KBM-7 (cell line): ENCODE measurements around the gene AFMID.
A peak's percentile ranks its signal among the peaks of the same experiment; 100 is the strongest.
"Not testable (repeated sequence)": the region's sequence is repeated elsewhere in the genome, so short reads cannot be mapped to it uniquely, and the experiment has no call there.

Source experiments
- DNase-seq: peaks from one replicate; pipeline ENCODE4 v3.0.0-alpha.2; 2015
- in situ Hi-C: fragments of 300-500 bp; cut with MboI; formaldehyde crosslinking; loops from 2 replicates; pipeline ENCODE4 v1.14.3; 2020; ENCODE audit warnings: low sequenced_read_pairs, low pct_unique_long_range_greater_than_20kb, mixed read lengths

Gene AFMID

DNA sequence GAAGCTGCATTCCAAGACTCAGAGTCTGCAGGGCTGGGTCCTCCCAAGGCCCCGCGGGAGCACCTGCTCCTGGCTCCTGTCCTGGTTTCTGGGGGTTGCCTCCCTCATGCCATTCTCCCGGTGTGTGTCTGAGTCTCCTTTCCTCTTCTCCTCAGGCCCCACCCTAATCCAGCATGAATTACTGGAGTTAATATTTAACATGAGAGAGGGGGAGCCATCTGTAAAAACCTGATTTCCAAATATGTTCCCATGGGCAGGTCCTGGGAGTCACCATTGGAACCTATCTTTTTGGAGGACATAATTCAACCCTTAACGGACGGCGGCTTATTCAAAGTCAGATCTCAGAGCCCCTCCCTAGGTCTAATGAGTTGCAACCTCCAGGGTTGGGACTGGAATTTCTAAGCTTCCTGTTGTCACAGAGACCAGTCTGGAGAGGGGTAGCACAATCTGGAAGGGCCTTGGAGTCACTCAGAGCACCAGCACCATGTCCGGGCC lies 35.6 kb upstream of the AFMID start:
- no peak for DNase-seq
- in situ Hi-C loops, result no loop called here

DNA sequence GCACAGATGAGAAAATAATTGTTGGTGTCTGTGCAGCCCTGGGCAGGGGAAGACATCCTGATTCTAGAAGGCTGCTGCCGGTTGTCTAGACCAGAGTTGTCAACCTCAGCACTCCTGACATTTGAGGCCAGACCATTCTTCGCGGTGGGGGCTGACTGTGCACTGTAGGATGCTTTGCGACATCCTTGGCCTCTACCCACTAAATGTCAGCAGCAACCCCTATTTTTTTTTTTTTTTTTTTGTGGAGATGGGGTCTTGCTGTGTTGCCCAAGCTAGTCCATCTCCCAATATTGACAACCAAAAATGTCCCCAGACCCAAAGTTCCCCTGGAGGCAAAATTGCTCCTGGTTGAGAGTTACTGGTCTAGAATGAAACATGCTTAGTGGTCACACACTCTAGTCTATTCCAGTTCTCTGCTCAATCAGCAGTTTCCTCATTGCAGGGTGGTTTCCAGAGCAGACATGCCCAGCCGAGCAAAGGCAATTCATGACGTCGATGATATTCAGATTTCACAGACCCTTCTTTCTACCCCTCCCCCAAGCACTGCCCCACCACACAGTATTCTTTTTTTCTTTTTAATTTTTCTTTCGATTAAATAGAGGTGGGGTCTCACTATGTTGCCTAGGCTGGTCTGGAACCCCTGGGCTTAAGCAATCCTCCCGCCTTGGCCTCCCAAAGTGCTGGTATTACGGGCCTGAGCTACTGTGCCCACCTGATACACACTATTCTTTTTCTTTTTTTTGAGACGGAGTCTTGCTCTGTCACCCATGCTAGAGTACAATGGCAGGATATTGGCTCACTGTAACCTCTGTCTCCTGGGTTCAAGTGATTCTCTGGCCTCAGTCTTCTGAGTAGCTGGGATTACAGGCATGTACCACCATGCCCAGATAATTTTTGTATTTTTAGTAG lies 32.0 kb upstream of the AFMID start:
- peak; percentile 77 for DNase-seq
- in situ Hi-C loops, result no loop called here

DNA sequence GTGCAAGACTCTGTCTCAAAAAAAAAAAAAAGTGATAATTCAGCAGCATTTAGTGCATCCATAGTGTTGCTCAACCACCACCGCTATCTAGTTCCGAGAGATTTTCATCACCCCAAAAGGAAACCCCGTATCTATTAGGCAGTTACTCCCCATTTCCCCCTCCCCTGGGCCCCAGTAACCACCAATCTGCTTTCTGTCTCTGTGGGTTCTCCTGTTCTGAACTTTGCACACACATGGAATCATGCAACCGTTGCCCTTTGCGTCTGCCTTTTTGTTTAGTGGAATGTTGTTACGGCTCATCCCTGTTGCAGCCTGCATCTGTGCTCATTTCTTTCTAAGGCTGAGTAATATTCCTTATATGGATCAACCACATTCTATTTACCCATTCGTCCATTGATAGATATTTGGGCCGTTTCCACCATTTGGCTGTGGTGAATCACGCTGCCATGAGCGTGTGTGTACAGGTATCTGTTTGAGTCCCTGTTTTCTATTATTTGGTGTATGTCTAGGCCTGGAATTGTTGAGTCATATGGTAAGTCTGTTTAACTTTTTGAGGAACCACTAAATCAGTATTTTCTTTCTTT lies 27.5 kb upstream of the AFMID start:
- in situ Hi-C loops, result no loop called here
- DNase-seq, result no peak

DNA sequence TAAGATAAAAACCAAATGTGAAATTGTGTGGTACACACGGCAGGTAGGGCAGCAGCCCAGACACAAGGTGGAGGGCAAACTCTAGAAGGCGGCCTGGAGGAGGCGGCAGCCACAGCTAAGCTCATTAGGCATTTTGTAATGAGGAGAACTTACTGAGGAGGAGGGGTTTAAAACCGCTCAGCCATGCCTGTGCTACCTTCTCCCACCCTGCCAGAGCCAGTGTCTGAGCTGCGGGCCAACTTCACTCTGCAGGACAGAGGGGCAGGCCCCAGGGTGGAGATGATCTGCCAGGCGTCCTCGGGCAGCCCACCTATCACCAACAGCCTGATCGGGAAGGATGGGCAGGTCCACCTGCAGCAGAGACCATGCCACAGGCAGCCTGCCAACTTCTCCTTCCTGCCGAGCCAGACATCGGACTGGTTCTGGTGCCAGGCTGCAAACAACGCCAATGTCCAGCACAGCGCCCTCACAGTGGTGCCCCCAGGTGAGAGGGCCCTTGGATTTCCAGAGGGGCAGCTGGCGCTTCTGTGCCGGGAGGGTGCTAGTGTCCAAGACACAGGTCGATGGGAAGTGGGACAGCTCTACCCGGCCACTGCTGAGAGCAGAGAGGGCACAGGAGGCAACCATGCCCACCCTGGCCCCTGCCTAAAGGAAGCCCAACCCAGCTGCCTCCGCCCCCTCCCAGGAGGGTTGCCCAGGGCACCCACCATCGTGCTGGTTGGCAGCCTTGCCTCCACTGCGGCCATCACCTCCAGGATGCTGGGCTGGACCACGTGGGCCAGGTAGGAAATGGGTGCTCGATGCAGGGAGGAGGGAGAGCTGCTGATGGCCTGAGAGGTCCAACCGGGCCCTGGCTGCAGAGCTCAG lies 23.0 kb upstream of the AFMID start:
- in situ Hi-C loops, result no loop called here
- no peak for DNase-seq

DNA sequence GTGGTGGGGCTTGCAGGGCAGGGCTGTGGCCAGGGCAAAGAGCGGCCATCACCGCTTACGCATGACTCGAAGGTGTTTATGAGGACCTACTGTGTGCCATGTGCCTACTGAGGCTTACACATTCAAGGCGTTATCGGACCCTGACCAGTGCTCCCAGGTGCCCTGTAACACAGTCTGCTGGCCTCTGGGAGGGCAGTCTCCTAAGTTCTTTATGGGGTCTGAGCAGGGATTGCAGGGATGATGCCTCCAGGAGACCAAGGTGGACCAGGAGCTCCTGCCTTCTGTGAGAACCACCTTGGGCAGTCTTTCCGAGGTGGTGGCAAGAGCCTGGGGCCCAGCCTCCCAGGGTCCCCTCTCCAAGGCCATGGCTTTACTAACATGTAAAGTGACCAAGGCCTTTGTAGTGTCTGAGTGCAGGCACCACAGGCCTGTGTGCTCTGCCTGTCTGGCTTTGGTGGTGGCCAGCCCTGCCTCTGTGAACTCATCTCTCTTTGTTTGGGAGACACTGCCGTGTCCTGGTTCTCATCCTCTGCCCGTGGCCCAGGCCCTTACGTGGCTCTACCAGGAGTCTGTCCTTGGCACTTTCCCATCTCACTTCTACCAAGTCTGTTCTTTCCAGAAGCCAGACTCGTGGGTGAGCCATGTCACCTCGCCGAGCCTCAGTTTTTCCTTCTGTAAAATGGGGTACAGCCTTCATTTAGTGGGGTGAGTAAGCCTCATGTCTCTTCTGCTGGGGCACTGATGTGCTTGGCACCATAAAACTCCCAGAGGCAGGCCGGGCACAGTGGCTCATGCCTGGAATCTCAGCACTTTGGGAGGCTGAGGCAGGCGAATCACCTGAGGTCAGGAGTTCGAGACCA lies 22.2 kb upstream of the AFMID start:
- DNase-seq, result no peak
- in situ Hi-C loops, result no loop called here

DNA sequence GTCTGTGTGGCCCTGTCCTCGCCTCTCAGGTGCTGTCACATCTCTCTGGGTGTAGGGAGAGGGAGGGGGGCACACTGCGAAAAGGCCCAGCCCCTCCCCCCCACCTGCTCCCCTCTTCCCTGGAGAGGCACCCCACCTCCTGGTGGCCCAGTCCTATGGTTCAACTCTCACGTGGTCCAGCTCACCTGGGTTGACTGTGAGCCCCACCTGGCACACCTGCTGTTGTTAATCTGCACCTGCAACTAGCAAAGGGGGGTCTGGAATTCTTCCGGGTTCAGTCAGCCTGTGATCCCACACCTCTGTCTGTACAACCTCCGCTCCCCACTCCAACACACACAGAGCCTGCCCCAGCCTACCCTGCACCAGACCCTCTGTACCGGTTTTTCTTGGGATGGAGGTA lies 20.7 kb upstream of the AFMID start:
- in situ Hi-C loops, result no loop called here
- no peak for DNase-seq

DNA sequence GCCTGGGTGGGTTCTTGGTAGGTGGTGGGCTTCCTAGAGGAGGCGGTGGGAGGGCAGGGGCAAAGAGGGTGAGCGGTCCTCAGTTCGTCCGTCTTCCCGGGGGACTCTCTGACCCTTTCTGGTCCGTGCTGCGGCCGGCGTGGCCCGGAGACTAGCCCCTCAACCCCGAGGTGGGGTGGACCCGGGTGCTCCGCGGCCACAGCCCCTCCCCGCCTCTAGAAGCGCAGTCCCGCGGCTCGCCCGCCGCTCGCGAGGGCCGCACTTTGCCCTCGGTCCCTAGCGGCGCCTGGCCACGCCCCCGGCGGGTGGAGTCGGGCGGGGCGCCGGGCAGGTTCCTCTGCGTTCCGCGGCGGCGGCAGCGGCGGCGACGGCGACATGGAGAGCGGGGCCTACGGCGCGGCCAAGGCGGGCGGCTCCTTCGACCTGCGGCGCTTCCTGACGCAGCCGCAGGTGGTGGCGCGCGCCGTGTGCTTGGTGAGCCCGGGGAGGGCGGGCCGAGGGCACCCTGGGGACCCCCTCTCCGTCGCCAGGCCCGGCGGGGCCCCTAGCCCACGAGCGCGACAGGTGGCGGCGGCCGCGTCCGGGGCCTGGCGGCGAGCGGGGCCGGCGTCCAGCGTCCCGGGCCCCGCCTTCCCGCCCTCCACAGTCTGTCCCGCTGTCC lies 18.8 kb upstream of the AFMID start, which contains the start of gene SYNGR2:
Gene SYNGR2 (plus strand): TSS at position 340 of the 661 bp plus-strand sequence. CDS start 36 bp downstream, at position 376.
- peak; percentile 78 for DNase-seq
- in situ Hi-C loops, result no loop called here

DNA sequence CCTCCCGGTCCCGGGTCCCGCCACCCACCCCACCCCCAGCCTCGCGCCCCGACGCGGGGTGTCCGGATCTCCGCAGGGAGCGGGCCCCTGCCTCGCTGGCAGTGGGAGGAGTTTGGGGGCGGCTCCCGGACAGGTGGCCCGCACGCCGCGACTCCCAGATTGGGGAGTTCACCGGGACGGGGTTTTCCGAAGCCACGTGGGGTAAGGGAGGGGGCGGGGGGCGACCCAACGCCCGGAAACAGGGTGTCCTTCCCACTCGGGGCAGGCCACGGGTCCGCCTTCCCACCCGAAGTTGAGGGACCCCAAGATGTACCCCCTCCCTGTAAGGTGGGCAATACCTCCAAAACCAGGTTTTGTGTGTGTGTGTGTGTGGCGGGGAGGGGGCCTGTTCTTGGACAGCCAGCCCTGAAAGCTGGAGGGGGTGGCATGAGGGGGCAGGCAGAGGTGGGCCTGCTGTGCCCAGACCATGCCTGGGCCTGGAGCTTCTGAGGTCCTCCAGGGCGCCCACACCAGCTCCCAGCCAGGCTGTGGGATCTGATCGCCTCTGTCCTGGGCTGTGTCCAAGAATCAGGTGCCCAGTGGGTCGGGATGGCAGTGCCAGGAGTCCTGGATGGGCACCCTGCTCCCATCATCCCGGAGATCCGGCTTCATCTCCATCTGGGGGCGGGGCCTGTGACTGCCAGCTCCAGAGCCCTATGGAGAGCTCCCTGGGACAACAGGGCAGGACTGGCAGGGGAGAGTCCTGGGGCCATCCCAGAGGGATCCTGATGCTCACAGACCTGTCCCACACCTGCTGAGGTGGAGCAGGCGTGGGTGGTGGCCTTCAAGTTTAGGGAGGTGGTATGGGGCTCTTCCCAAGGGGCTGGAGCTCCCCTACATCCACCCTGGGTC lies 18.0 kb upstream of the AFMID start:
- in situ Hi-C loops, result no loop called here
- DNase-seq, result no peak

DNA sequence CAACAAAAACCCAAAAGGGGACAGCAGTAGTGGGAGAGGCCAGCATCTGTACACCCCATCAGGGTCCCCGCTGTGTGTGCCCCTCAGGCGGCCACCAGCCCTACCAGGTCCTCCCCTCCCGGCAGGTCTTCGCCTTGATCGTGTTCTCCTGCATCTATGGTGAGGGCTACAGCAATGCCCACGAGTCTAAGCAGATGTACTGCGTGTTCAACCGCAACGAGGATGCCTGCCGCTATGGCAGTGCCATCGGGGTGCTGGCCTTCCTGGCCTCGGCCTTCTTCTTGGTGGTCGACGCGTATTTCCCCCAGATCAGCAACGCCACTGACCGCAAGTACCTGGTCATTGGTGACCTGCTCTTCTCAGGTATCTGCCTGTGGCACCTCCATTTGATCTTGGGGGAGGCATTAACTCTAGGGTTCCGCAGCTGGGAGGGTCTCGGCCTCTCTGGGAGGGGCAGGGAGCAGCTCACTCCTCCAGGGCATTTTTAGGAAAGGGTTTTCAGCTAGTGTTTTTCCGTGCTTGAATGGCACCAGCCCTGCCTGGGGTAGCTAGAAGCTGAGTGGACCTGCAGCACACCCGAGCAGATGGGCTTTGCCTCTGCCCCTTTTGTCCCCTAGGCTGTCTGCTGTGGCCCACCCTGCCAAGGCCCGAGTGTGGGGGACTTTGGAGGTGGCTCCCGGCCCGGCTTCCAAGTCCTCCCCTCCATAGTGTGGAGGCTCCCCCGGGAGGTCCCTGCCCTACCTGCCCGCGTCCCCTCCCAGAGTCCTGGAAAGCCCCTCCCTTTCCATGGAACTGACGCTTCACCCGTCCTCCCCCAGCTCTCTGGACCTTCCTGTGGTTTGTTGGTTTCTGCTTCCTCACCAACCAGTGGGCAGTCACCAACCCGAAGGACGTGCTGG lies 16.2 kb upstream of the AFMID start:
- no peak for DNase-seq
- in situ Hi-C loops, result no loop called here

DNA sequence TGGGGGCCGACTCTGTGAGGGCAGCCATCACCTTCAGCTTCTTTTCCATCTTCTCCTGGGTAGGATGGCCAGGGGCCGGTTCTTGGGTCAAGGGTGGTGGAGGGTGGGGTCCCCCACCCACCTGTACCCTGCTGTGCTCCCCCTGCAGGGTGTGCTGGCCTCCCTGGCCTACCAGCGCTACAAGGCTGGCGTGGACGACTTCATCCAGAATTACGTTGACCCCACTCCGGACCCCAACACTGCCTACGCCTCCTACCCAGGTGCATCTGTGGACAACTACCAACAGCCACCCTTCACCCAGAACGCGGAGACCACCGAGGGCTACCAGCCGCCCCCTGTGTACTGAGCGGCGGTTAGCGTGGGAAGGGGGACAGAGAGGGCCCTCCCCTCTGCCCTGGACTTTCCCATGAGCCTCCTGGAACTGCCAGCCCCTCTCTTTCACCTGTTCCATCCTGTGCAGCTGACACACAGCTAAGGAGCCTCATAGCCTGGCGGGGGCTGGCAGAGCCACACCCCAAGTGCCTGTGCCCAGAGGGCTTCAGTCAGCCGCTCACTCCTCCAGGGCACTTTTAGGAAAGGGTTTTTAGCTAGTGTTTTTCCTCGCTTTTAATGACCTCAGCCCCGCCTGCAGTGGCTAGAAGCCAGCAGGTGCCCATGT lies 15.4 kb upstream of the AFMID start:
- in situ Hi-C loops, DNase-seq: not testable (repeated sequence)

DNA sequence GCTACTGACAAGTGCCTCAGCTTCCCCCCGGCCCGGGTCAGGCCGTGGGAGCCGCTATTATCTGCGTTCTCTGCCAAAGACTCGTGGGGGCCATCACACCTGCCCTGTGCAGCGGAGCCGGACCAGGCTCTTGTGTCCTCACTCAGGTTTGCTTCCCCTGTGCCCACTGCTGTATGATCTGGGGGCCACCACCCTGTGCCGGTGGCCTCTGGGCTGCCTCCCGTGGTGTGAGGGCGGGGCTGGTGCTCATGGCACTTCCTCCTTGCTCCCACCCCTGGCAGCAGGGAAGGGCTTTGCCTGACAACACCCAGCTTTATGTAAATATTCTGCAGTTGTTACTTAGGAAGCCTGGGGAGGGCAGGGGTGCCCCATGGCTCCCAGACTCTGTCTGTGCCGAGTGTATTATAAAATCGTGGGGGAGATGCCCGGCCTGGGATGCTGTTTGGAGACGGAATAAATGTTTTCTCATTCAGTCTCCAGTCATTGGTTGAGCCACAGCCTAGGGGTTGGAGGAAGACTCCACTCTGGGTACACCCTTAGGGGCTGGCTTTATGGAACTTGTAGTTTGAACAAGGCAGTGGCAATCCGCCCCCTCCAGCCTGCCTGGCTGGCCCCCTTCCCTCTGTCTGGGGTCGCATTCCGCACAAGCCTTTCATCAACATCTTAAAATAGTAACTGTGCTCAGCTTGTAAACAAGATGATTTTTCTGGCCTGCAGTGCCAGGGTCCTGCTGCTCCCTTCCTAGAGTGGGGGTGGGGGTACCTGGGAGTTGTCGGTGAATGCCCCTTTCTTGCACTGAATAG lies 14.7 kb upstream of the AFMID start:
- in situ Hi-C loops, result no loop called here
- DNase-seq, result peak; percentile 63

DNA sequence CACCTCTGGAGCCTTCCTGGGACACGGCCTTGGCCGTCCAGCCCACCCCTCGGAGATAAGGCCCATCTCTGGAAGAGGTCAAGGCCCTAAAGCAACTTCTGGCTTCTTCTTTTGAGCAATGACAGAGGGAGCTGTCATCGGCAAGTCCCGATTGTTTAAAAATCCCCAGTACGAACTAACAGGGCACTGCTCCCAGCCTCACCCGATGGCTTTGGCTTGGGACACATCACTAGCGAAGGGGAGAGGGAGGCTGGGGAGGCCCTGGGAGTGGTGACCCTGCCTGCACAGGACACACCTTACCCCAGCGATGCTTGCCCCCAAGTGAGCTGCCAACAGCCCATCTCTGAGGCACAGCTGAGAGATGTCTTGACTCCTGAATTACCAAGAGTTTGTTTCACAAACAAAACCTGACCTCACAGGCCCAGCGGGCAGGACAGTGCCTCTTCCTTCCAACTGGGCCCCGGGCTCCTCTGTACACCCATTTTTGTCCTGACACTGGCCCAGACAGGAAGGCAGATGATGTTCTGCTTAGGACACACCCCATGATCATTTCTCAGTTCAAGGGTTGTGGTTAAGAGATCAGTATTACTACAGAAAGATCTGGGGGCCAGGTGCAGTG lies 14.0 kb upstream of the AFMID start:
- in situ Hi-C loops, result no loop called here
- no peak for DNase-seq

DNA sequence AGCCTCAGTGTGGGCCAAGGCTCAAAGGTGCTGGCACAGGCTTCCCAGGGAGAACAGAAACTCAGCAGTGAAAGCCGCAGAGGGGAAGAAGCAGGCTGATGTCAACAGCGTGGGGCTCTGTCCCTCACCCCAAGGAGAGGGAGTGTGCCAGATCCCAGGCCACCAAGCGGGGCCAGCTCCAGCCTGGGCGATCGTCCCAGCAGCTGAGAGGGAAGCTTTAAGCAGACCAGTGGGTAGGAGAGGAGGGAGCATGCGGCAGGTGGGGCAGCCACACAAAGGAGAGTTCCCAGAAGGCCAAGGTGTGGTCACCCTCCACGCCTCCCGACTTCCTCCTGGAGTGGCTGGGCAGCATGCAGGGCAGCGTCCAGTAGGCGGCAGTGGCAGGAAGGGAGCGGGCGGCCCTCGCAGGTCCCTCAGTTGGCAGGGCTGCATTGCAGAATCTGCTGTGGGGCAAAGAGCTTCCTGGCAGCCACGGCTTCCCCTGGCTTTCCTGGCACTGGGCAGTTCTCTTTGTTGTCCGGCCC lies 12.8 kb upstream of the AFMID start:
- DNase-seq, result no peak

DNA sequence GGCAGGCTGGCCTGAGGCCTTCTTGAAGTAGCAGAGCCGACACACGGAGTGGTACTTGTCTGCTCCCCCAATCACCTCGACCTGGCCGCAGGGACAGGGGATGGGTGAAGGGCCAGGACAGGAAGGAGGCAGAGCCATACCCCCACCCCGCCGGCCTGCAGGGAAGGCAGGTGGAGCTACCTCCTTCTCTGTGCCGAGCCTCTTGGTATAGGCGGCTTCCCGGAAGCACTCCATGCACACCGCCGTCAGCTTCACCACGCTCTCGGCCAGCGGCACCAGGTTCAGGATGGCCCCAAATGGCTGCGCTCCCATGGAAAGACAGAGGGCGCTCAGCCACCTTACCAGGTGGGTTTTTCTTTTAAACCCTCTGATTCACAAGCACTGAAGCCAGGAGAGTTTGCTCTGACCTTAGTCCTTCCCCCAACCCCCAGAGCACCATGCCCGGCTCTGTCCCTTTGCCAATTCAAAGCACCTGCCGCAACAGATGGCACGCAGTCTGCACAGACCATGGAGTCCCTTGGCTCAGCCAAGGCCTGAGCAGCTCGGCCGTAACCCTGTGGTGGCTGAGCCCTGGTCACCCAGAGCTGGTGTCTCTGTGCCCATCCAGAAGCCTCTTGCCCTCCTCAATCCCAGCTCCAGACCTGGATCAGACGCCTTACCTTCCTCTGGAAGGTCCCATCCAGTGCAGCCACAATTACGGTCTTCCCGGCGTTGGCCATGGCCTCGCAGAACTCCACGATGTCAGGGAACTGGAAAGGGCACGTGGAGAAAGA lies 12.1 kb upstream of the AFMID start:
- in situ Hi-C loops, result no loop called here
- DNase-seq, result no peak

More for the DNA sequence above, 12.8 kb upstream of the AFMID start:
- in situ Hi-C loops, result no loop called here
